Activated CD4-positive, alpha-beta T cell treated with anti-CD3 and anti-CD28 coated beads for 48 hours (primary cell): Measurements from ENCODE around the gene VMP1.

Experiments
- DNase-seq: peaks from one replicate; pipeline ENCODE4 v3.0.0-alpha.2; 2020

Gene VMP1

GRCh38 chr17:59707149-59707970 is at the start of gene VMP1, which contains the start of gene PTRH2:
TSS of gene VMP1 (plus strand) at chr17:59707654. CDS start at chr17:59731447, 23,793 bp downstream.
TSS of gene PTRH2 (minus strand) at chr17:59707430. CDS start at chr17:59697978, 9,452 bp downstream.
- DNase-seq, result peak; percentile 96

- no peak for DNase-seq
Measured at GRCh38 chr17:59666235-59666634, 41.2 kb upstream of the VMP1 start.

DNA sequence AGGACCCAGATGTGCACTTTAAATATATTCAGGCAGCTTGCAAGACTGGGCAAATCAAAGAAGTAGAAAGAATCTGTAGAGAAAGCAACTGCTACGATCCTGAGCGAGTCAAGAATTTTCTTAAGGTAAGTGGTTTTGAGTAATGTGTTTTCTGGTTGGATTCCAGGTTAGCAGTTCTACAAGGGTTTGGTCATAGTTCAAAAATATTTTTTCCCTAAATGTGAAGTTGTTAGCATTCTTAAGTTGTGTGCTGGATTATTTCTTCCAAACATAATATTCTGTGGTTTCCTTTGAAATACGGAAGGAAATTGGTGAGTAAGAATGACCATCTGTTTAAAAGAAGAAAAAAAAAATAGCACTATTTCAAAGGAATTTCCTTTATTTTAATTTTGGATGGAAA is 38.6 kb upstream of the VMP1 start:
- no peak for DNase-seq

- no peak for DNase-seq
Measured at GRCh38 chr17:59669411-59669810, 38.0 kb upstream of the VMP1 start.

GRCh38 chr17:59669944-59670343 is 37.5 kb upstream of the VMP1 start:
- no peak for DNase-seq

DNA sequence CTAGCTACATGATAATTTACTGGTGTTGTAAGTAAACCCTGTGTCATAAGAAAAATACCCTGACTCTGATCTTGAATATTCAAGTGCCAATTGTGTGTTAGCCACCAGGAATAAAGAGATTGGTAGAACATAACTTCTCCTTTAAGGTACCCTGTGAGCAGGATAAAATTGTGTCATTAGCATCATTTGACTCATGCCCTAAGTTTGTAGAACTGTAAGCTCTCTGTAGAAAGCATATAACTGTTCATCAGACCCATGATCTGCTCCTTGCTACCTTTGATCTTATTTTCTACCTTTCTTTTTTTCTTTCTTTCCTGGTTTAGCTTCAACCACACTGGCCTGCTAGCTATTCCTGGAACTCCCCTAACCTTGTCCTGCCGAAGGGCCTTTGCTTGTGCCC is 36.1 kb upstream of the VMP1 start:
- no peak for DNase-seq

GRCh38 chr17:59675231-59675630 is 32.2 kb upstream of the VMP1 start:
- no peak for DNase-seq

DNA sequence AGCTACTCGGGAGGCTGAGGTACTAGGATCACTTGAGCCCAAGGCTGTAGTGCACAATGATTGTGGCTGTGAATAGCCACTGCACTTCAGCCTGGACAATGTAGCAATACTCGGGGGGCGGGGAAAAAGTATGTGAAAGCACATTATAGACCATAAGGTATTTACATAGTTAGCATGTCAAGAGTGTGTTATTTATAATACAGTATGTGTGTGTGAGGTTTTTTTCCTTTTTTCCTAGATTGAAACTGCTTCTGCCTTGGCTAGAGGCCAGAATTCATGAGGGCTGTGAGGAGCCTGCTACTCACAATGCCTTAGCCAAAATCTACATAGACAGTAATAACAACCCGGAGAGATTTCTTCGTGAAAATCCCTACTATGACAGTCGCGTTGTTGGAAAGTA is 30.7 kb upstream of the VMP1 start:
- DNase-seq, result no peak

GRCh38 chr17:59678918-59679317 is 28.5 kb upstream of the VMP1 start:
- DNase-seq, result no peak

- no peak for DNase-seq
Measured at GRCh38 chr17:59680314-59680713, 27.1 kb upstream of the VMP1 start.

- no peak for DNase-seq
Measured at GRCh38 chr17:59683283-59683682, 24.2 kb upstream of the VMP1 start.

- DNase-seq, result no peak
Measured at GRCh38 chr17:59684967-59685366, 22.5 kb upstream of the VMP1 start.

DNA sequence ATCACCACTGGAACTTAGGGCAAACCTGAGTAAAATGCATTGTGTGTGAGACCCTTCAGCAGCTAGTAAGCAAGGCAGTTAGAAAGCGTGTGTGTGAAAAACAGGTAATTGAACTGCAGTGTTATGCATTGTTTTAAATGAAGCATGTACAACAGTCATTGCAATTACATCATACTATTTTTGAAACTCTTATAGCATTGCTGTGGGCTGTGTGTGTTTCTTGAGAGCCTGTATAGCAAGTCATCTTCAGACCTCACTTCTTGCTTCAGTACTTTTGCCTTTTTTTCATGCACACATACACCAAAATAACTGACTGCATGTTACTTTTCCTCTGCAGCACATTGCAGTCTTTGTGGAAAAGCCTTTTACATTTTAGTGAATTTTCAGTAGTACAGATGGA is 19.4 kb upstream of the VMP1 start:
- no peak for DNase-seq

- no peak for DNase-seq
Measured at GRCh38 chr17:59688496-59688895, 19.0 kb upstream of the VMP1 start.

GRCh38 chr17:59693582-59693981 is 13.9 kb upstream of the VMP1 start:
- DNase-seq, result no peak

- DNase-seq, result no peak
Measured at GRCh38 chr17:59694344-59694743, 13.1 kb upstream of the VMP1 start.

- no peak for DNase-seq
Measured at GRCh38 chr17:59695945-59696681, 11.3 kb upstream of the VMP1 start.

GRCh38 chr17:59696682-59697277 is 10.7 kb upstream of the VMP1 start:
- no peak for DNase-seq

GRCh38 chr17:59698143-59698542 is 9.3 kb upstream of the VMP1 start:
- no peak for DNase-seq

DNA sequence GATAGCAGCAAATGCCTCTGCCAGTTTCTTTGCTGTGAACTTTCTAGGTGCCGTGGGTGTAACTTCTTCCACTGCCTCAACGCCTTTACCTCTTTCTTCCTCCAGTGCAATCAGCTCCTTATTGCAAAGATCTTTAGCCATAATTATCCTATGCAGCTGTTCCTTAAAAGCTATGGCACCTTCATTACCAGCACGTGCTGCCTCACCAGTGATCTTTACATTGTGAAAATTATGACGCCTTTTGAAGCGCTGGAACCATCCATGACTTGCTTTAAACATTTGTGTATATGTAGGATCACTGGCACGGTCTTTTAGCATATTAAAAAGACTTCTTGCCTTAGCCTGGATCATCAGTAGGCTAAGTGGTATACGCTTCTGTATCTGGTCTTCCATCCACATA is 8.2 kb upstream of the VMP1 start:
- no peak for DNase-seq

GRCh38 chr17:59699786-59700185 is 7.7 kb upstream of the VMP1 start:
- DNase-seq, result no peak

DNA sequence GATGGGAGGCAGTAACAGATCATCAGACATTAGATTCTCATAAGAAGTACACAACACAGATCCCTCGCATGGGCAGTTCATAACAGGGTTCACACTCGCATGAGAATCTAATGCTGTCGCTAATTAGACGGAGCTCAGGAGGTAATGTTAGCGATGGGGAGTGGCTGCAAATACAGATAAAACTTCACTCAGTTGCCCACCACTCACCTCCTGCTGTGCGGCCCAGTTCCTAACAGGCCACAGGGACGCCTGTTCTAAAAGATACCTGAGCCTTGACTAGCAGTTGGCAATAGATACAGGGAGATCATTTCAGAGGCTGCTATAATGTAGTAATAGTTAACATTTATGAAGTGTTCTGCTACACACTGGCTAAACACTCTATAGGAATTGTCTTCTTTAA is 5.2 kb upstream of the VMP1 start:
- DNase-seq, result no peak

- DNase-seq, result no peak
Measured at GRCh38 chr17:59707971-59708430, 547 bp downstream of the VMP1 start.

GRCh38 chr17:59711936-59712335 is 4.5 kb downstream of the VMP1 start:
- no peak for DNase-seq
